Measurements from ENCODE around the gene KRT13.
A peak's percentile ranks its signal among the peaks of the same experiment; 100 is the strongest.

KRT13 gene

DNA sequence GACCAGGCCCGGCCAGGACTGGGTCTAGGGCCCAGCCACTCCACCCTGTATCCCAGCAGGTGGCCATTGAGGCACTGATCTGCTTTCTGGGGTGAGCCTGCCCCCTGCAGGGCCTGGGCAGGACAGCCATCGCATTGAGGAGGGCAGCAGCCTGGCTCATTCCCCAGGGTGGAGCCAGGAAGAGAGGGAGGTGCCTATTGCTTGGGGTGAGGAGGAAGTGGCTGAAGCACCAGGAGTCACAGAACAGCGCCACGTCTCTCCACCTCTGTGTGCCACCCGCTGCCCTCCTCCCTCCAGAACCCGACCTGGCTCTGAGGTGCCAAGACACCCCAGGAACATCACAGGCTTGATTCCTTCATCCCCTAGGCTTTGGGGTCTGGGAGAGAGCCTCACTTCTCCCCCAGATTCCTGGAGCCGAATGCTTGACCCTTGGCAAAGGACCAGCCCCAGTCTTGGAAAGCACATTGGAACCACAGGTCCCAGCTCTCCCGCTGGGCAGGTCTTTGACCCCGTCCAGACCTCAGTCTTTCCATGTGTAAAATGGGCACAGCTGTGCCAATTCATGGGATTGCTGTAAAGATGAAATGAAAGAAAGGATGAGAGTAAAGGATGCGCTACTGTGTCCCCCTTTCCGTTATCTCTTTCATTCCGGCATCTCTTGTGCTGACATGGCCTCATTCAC is 8.5 kb downstream of the KRT13 start:
- H3K27ac ChIP-seq: no peak overlapping the region
- H2AFZ ChIP-seq: peak overlapping the region; percentile 58
- H3K4me3 ChIP-seq (ENCODE audit: low read depth, low read length): no peak overlapping the region
- H3K27me3 ChIP-seq (ENCODE audit: control insufficient read depth, insufficient read depth, low read length): no peaks in the 10 kb centered on the region
- no peaks in the 10 kb centered on the region for H3K4me1 ChIP-seq
- no peak overlapping the region for H3K4me2 ChIP-seq (ENCODE audit: low read length)
- no peaks in the 10 kb centered on the region for H3K79me2 ChIP-seq
- TF ChIP-seq, protein P1, sequence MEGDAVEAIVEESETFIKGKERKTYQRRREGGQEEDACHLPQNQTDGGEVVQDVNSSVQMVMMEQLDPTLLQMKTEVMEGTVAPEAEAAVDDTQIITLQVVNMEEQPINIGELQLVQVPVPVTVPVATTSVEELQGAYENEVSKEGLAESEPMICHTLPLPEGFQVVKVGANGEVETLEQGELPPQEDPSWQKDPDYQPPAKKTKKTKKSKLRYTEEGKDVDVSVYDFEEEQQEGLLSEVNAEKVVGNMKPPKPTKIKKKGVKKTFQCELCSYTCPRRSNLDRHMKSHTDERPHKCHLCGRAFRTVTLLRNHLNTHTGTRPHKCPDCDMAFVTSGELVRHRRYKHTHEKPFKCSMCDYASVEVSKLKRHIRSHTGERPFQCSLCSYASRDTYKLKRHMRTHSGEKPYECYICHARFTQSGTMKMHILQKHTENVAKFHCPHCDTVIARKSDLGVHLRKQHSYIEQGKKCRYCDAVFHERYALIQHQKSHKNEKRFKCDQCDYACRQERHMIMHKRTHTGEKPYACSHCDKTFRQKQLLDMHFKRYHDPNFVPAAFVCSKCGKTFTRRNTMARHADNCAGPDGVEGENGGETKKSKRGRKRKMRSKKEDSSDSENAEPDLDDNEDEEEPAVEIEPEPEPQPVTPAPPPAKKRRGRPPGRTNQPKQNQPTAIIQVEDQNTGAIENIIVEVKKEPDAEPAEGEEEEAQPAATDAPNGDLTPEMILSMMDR (IDR thresholded peaks at IDR 0.05): peak; percentile 33
- no peaks in the 10 kb centered on the region for H3K9me3 ChIP-seq (ENCODE audit: control insufficient read depth, low read length)
- no peaks in the 10 kb centered on the region for H3K36me3 ChIP-seq (ENCODE audit: control insufficient read depth, insufficient read depth, low read length)
- no peak overlapping the region for H3K9ac ChIP-seq

GRCh38 chr17:41494524-41494923 is 10.9 kb downstream of the KRT13 start:
- H3K4me1 ChIP-seq: no peaks in the 10 kb centered on the region

GRCh38 chr17:41492771-41493170 is 12.6 kb downstream of the KRT13 start:
- Histone ChIP-seq H3K79me2 (no peaks in the 10 kb centered on the region), H3K4me3 (ENCODE audit: low read depth, low read length) (no peak overlapping the region), H3K27me3 (ENCODE audit: control insufficient read depth, insufficient read depth, low read length) (no peaks in the 10 kb centered on the region), H3K27ac (no peak overlapping the region), H3K4me1 (no peaks in the 10 kb centered on the region), H3K36me3 (ENCODE audit: control insufficient read depth, insufficient read depth, low read length) (no peaks in the 10 kb centered on the region), H3K9ac (no peak overlapping the region), H2AFZ (no peak overlapping the region), H3K4me2 (ENCODE audit: low read length) (no peak overlapping the region), H3K9me3 (ENCODE audit: control insufficient read depth, low read length) (no peaks in the 10 kb centered on the region)
- TF ChIP-seq, protein P1 (IDR thresholded peaks at IDR 0.05): no peak

More at GRCh38 chr17:41494524-41494923, 10.9 kb downstream of the KRT13 start:
- no peak overlapping the region for H3K27ac ChIP-seq
- no peaks in the 10 kb centered on the region for H3K36me3 ChIP-seq (ENCODE audit: control insufficient read depth, insufficient read depth, low read length)
- no peaks in the 10 kb centered on the region for H3K79me2 ChIP-seq
- H3K9me3 ChIP-seq (ENCODE audit: control insufficient read depth, low read length): no peaks in the 10 kb centered on the region
- no peak overlapping the region for H3K9ac ChIP-seq
- no peak overlapping the region for H3K4me3 ChIP-seq (ENCODE audit: low read depth, low read length)
- no peak overlapping the region for H2AFZ ChIP-seq
- H3K4me2 ChIP-seq (ENCODE audit: low read length): no peak overlapping the region
- TF ChIP-seq, protein P1 (IDR thresholded peaks at IDR 0.05): no peak
- H3K27me3 ChIP-seq (ENCODE audit: control insufficient read depth, insufficient read depth, low read length): no peaks in the 10 kb centered on the region

DNA sequence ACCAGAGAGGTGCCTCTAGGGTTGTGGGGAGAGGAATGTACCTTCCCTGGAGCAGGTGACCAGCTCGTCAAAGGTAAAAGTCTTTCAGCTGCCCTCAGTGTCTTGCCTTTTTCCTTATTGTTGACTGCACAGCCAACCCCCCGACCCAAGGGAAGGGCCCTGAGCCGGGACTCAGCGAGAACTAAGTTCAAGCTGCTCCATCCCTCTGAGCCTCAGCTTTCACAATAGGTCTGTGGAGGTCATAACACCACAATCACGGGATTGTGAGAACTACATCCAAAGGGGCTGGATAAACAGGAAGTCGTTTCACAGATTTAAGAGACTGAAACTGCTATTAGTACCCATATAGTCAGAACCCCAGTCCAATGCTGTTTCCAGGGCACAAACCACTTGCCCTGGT is 13.1 kb downstream of the KRT13 start:
- H3K27me3 ChIP-seq (ENCODE audit: control insufficient read depth, insufficient read depth, low read length): no peaks in the 10 kb centered on the region
- H3K79me2 ChIP-seq: no peaks in the 10 kb centered on the region
- H3K9ac ChIP-seq: no peak overlapping the region
- no peak overlapping the region for H3K4me2 ChIP-seq (ENCODE audit: low read length)
- H3K27ac ChIP-seq: no peak overlapping the region
- no peak overlapping the region for H3K4me3 ChIP-seq (ENCODE audit: low read depth, low read length)
- no peaks in the 10 kb centered on the region for H3K36me3 ChIP-seq (ENCODE audit: control insufficient read depth, insufficient read depth, low read length)
- TF ChIP-seq, protein P1 (IDR thresholded peaks at IDR 0.05): no peak
- H3K9me3 ChIP-seq (ENCODE audit: control insufficient read depth, low read length): no peaks in the 10 kb centered on the region
- no peaks in the 10 kb centered on the region for H3K4me1 ChIP-seq
- H2AFZ ChIP-seq: no peak overlapping the region

DNA sequence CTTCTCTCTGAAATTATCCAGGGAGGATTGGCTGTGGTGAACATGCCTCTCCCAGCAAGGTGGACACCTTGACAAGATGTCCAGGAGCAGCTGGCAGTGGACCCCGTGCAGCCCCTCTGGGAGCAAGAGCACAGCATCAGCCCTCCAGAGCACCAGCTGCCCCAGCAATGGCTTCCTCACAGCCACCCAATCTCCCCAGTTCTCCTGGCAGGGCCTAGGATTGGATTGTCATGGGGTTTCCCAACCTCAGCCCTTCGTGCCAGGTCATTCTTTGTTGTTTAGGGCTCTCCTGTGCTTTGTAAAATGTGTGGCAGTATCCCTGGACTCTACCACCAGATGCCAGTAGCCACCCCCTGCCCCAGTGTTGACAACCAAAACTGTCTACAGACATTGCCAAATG is 13.9 kb downstream of the KRT13 start:
- no peaks in the 10 kb centered on the region for H3K79me2 ChIP-seq
- H3K9me3 ChIP-seq (ENCODE audit: control insufficient read depth, low read length): no peaks in the 10 kb centered on the region
- TF ChIP-seq, protein P1 (IDR thresholded peaks at IDR 0.05): no peak
- no peak overlapping the region for H3K4me2 ChIP-seq (ENCODE audit: low read length)
- H3K36me3 ChIP-seq (ENCODE audit: control insufficient read depth, insufficient read depth, low read length): no peaks in the 10 kb centered on the region
- H3K9ac ChIP-seq: no peak overlapping the region
- no peak overlapping the region for H3K4me3 ChIP-seq (ENCODE audit: low read depth, low read length)
- H3K27me3 ChIP-seq (ENCODE audit: control insufficient read depth, insufficient read depth, low read length): no peaks in the 10 kb centered on the region
- H3K27ac ChIP-seq: no peak overlapping the region
- no peaks in the 10 kb centered on the region for H3K4me1 ChIP-seq
- H2AFZ ChIP-seq: no peak overlapping the region
